ENCODE measurements around the gene CKS2. TPM values are rescaled to one million over a fixed set of nuclear protein-coding genes. Genes with fewer than 3 reads are reported as not detected.
"Not testable (repeated sequence)": the region's sequence is repeated elsewhere in the genome, so short reads cannot be mapped to it uniquely, and the experiment has no call there.

Gene CKS2
- total RNA-seq, 1 donor from 2014 or later, result 164 TPM

GRCh38 chr9:89309608-89310474, 1.2 kb upstream of the CKS2 start:
- intact Hi-C loops (cut with micrococcal nuclease), result loop anchor here (1.0 to 5.0 kb wide), 2 partner anchors 8 to 152 kb away; partner anchors contain the start of gene SECISBP2

- intact Hi-C loops (cut with micrococcal nuclease), result loop anchor here (5.0 kb wide), 1 partner anchor 151 kb away; no protein-coding TSS in a partner anchor
Observed at GRCh38 chr9:89311346-89312221, 589 bp downstream of the CKS2 start.

- intact Hi-C loops (cut with micrococcal nuclease), result loop anchor here (5.0 kb wide), 1 partner anchor 150 kb away; no protein-coding TSS in a partner anchor
Observed at GRCh38 chr9:89312222-89312571, 1.2 kb downstream of the CKS2 start.

- intact Hi-C loops (cut with micrococcal nuclease), result loop anchor here (5.0 kb wide), 1 partner anchor 148 kb away; no protein-coding TSS in a partner anchor
Observed at GRCh38 chr9:89313842-89314241, 2.8 kb downstream of the CKS2 start.

- intact Hi-C loops (cut with micrococcal nuclease), result loop anchor here (5.0 kb wide), 4 partner anchors 102 to 427 kb away; no protein-coding TSS in a partner anchor
Observed at GRCh38 chr9:89314955-89315354, 4.0 kb downstream of the CKS2 start.

- intact Hi-C loops (cut with micrococcal nuclease), result loop anchor here (5.0 kb wide), 3 partner anchors 102 to 427 kb away; no protein-coding TSS in a partner anchor
Observed at GRCh38 chr9:89315482-89315881, 4.5 kb downstream of the CKS2 start.

- intact Hi-C loops (cut with micrococcal nuclease), result loop anchor here (5.0 kb wide), 3 partner anchors 100 to 425 kb away; no protein-coding TSS in a partner anchor
Observed at GRCh38 chr9:89317282-89317681, 6.3 kb downstream of the CKS2 start.

- intact Hi-C loops (cut with micrococcal nuclease), result loop anchor here (1.0 to 5.0 kb wide), 8 partner anchors 8 to 424 kb away; partner anchors contain the start of gene SEMA4D
Observed at GRCh38 chr9:89318123-89319014, 7.4 kb downstream of the CKS2 start, which contains the start of gene SECISBP2. Gene SECISBP2, plus strand, starts transcription at chr9:89318500. Its CDS starts 77 bp downstream, at chr9:89318577.

- intact Hi-C loops (cut with micrococcal nuclease), result loop anchor here (2.0 to 5.0 kb wide), 5 partner anchors 54 to 423 kb away; partner anchors contain the start of gene SEMA4D
Observed at GRCh38 chr9:89319015-89319905, 8.3 kb downstream of the CKS2 start.

GRCh38 chr9:89323390-89323789, 12.4 kb downstream of the CKS2 start:
- intact Hi-C loops (cut with micrococcal nuclease), result no loop called here

GRCh38 chr9:89325733-89326132, 14.7 kb downstream of the CKS2 start:
- intact Hi-C loops (cut with micrococcal nuclease), result no loop called here

GRCh38 chr9:89328064-89328463, 17.1 kb downstream of the CKS2 start:
- intact Hi-C loops (cut with micrococcal nuclease), result no loop called here

GRCh38 chr9:89329917-89330316, 18.9 kb downstream of the CKS2 start:
- intact Hi-C loops (cut with micrococcal nuclease), result no loop called here

- intact Hi-C loops (cut with micrococcal nuclease), result no loop called here
Observed at GRCh38 chr9:89330513-89330912, 19.5 kb downstream of the CKS2 start.

- intact Hi-C loops (cut with micrococcal nuclease), result loop anchor here (5.0 kb wide), 1 partner anchor 67 kb away; no protein-coding TSS in a partner anchor
Observed at GRCh38 chr9:89339807-89340206, 28.8 kb downstream of the CKS2 start.

- intact Hi-C loops (cut with micrococcal nuclease), result no loop called here
Observed at GRCh38 chr9:89340332-89340731, 29.3 kb downstream of the CKS2 start.

GRCh38 chr9:89342213-89342612, 31.2 kb downstream of the CKS2 start:
- intact Hi-C loops (cut with micrococcal nuclease), result no loop called here

- intact Hi-C loops (cut with micrococcal nuclease), result no loop called here
Observed at GRCh38 chr9:89342948-89343347, 32.0 kb downstream of the CKS2 start.

GRCh38 chr9:89343812-89344211, 32.8 kb downstream of the CKS2 start:
- intact Hi-C loops (cut with micrococcal nuclease), result not testable (repeated sequence)

Data from T-helper 2 cell treated with Interferon-gamma antibody and Interleukin-4, amounts not matched to agents 100 ng/mL and 5 ng/mL, for 36 hours (primary cell).